Measurements from ENCODE around the gene QSOX1.
A peak's percentile ranks its signal among the peaks of the same experiment; 100 is the strongest.

Gene QSOX1

GRCh38 chr1:180155182-180155682 lies 563 bp downstream of the QSOX1 start:
- DNase-seq (ENCODE audit: low read depth): peak; percentile 24
- TF ChIP-seq CTCF (IDR thresholded peaks at IDR 0.05; ENCODE audit: insufficient read depth, low read depth, low read length, missing control alignments): no peak
- peak overlapping the region; percentile 70 for H3K4me3 ChIP-seq (ENCODE audit: low read depth, low read length)

GRCh38 chr1:180156201-180156600 lies 1.5 kb downstream of the QSOX1 start:
- DNase-seq (ENCODE audit: low read depth): no peak
- H3K4me3 ChIP-seq (ENCODE audit: low read depth, low read length): no peak overlapping the region
- no peak for TF ChIP-seq CTCF (IDR thresholded peaks at IDR 0.05; ENCODE audit: insufficient read depth, low read depth, low read length, missing control alignments)

- H3K4me3 ChIP-seq (ENCODE audit: low read depth, low read length): no peak overlapping the region
- DNase-seq (ENCODE audit: low read depth): no peak
- TF ChIP-seq CTCF (IDR thresholded peaks at IDR 0.05; ENCODE audit: insufficient read depth, low read depth, low read length, missing control alignments): no peak
Measured at GRCh38 chr1:180156631-180157091, 2.0 kb downstream of the QSOX1 start.

GRCh38 chr1:180157108-180157507 lies 2.4 kb downstream of the QSOX1 start:
- TF ChIP-seq CTCF (IDR thresholded peaks at IDR 0.05; ENCODE audit: insufficient read depth, low read depth, low read length, missing control alignments): no peak
- H3K4me3 ChIP-seq (ENCODE audit: low read depth, low read length): no peak overlapping the region
- no peak for DNase-seq (ENCODE audit: low read depth)

DNA sequence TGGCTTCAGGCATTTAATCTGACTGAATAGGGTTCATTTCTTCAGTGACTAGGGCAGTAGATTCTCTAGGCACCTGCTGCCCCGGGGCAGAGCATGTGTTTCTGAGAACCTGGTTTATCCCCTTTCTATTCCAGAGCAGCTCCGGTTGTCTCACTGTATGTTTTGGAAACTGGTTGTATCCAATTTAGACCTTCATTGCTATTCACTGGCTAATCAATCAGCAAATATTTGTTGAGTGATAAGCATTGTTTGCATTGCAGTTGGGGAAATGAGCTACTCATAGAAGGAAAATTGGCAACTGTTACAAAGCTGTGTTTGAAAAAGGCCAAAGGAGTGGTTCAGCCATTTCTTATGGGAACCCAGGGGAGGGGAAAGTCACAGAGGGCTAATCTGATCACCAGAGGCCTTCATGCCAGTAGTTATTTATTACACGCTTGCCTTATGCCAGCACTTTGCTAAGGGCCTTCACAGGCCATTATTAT lies 2.9 kb downstream of the QSOX1 start:
- no peak overlapping the region for H3K4me3 ChIP-seq (ENCODE audit: low read depth, low read length)
- no peak for TF ChIP-seq CTCF (IDR thresholded peaks at IDR 0.05; ENCODE audit: insufficient read depth, low read depth, low read length, missing control alignments)
- no peak for DNase-seq (ENCODE audit: low read depth)

- H3K4me3 ChIP-seq (ENCODE audit: low read depth, low read length): no peak overlapping the region
- no peak for DNase-seq (ENCODE audit: low read depth)
Measured at GRCh38 chr1:180158149-180159147, 3.8 kb downstream of the QSOX1 start.

More at GRCh38 chr1:180158149-180159147, 3.8 kb downstream of the QSOX1 start:
- TF ChIP-seq CTCF (IDR thresholded peaks at IDR 0.05; ENCODE audit: insufficient read depth, low read depth, low read length, missing control alignments): no peak

Data from GM12865 (cell line).